T-cell (primary cell): ENCODE results near the gene CRYBA1. TPM values are rescaled to one million over a fixed set of nuclear protein-coding genes. Genes with fewer than 3 reads are reported as not detected.
"Not testable (repeated sequence)": the region's sequence is repeated elsewhere in the genome, so short reads cannot be mapped to it uniquely, and the experiment has no call there.

Experiments used
- ATAC-seq, 4 experiments: fragments of 200-7000 bp in 3 of 4; fragments of 150-1000 bp in 1 of 4; cut with Tn5 transposase; replicated peaks in 1 of 4; 1 replicate in 3 of 4; 2 replicates in 1 of 4; pipeline ENCODE4 v1.10.0; 2021; ENCODE audit warnings: moderate library complexity in 3 of 4, mild to moderate bottlenecking in 2 of 4, moderate number of reproducible peaks in 1 of 4
- CTCF ChIA-PET, 2 donors: fragments of 300-600 bp; sonication (Branson Sonifier 250); formaldehyde crosslinking; loops; one replicate each; lab custom pipeline; 2022; ENCODE audit warnings: antibody characterized with exemption in 2 of 2; lab: Charles Lee
- POLR2A ChIA-PET, 2 donors: fragments of 300-600 bp; sonication (Branson Sonifier 250); formaldehyde crosslinking; loops; one replicate each; lab custom pipeline; 2022; ENCODE audit warnings: antibody characterized with exemption in 2 of 2; lab: Charles Lee
- DNase-seq, 35 experiments: peaks; one replicate each; pipeline versions ENCODE4 v3.0.0 to v3.0.0-alpha.2; 2013 to 2023
- H3K27ac ChIP-seq: one replicate; pipeline ENCODE4 v1.5.1; 2013; ENCODE audit warnings: low read length
- H3K27me3 ChIP-seq, 2 experiments: replicated peaks in 1 of 2; 1 replicate in 1 of 2; 2 replicates in 1 of 2; pipeline versions ENCODE4 v1.6.1 to v1.7.0; 2013; ENCODE audit warnings: low read length in 1 of 2, mixed read lengths in 1 of 2; ENCODE audit not compliant: control insufficient read depth in 2 of 2, insufficient read depth in 2 of 2; ENCODE audit errors: extremely low read depth in 1 of 2
- H3K36me3 ChIP-seq, 2 donors: 1 replicate in 1 of 2; 2 replicates in 1 of 2; pipeline versions ENCODE4 v1.6.1 to v1.7.0; 2013; ENCODE audit warnings: low read length in 1 of 2; ENCODE audit not compliant: control insufficient read depth in 2 of 2, insufficient read depth in 1 of 2; ENCODE audit errors: extremely low read depth in 1 of 2
- H3K4me1 ChIP-seq, 2 experiments: 1 replicate in 1 of 2; 2 replicates in 1 of 2; pipeline versions ENCODE4 v1.6.1 to v1.7.0; 2013; ENCODE audit warnings: low read length in 2 of 2, mixed read lengths in 1 of 2; ENCODE audit not compliant: insufficient read depth in 2 of 2, control insufficient read depth in 1 of 2; ENCODE audit errors: extremely low read depth in 1 of 2
- H3K4me3 ChIP-seq, 2 donors: 1 replicate in 1 of 2; 2 replicates in 1 of 2; pipeline versions ENCODE4 v1.5.1 to v1.7.0; 2013; ENCODE audit warnings: mild to moderate bottlenecking in 2 of 2, low read length in 1 of 2, moderate library complexity in 1 of 2; ENCODE audit not compliant: control insufficient read depth in 1 of 2; ENCODE audit errors: extremely low read depth in 1 of 2
- H3K9me3 ChIP-seq: 2 replicates; pipeline ENCODE4 v1.7.0; 2013
- H3K27ac Mint-ChIP-seq, 2 donors: one replicate each; pipeline ENCODE4 v1.8.0; 2020 to 2021; ENCODE audit warnings: mild to moderate bottlenecking in 2 of 2, mixed read lengths in 2 of 2
- H3K27me3 Mint-ChIP-seq, 2 donors: one replicate each; pipeline ENCODE4 v1.8.0; 2021 to 2022; ENCODE audit warnings: mixed read lengths in 2 of 2
- H3K36me3 Mint-ChIP-seq: one replicate; pipeline ENCODE4 v1.8.0; 2021; ENCODE audit warnings: mixed read lengths
- H3K4me1 Mint-ChIP-seq, 3 donors: one replicate each; pipeline ENCODE4 v1.8.0; 2020 to 2022; ENCODE audit warnings: mixed read lengths in 3 of 3, mild to moderate bottlenecking in 1 of 3
- H3K4me3 Mint-ChIP-seq, 3 donors: one replicate each; pipeline ENCODE4 v1.8.0; 2020 to 2022; ENCODE audit warnings: mild to moderate bottlenecking in 3 of 3, mixed read lengths in 3 of 3, moderate library complexity in 3 of 3
- H3K9me3 Mint-ChIP-seq, 3 donors: one replicate each; pipeline ENCODE4 v1.8.0; 2020 to 2022; ENCODE audit warnings: mixed read lengths in 3 of 3
- WGBS: methylation state at CpG from one replicate; pipeline ENCODE4 v1.1.5; 2013; ENCODE audit warnings: missing lambda C conversion rate; ENCODE audit not compliant: insufficient coverage; 5-methylcytosine and 5-hydroxymethylcytosine counted together
- total RNA-seq, 35 experiments: library from RNA in 6 of 35; stranded (reverse) in 6 of 35; fragments of 120-200 nt in 1 of 35; gene quantifications; one replicate each; pipeline versions ENCODE4 v1.2.1 to v1.2.4 and lab custom pipeline; 2013 to 2026

Gene CRYBA1
- total RNA-seq, 5 donors from 2014 or later (not counting 1 experiment from before 2014, with no cell fraction given) = not detected

- CTCF ChIA-PET = interaction anchor here in 1 of 2 donors (0.7 to 1.0 kb wide), 2 partner anchors 34 to 58 kb away, joined by 3 read pairs; no protein-coding TSS in a partner anchor
- H3K36me3 ChIP-seq = no peaks in the 10 kb centered on the region
- no peaks in the 10 kb centered on the region for H3K36me3 Mint-ChIP-seq
- POLR2A ChIA-PET = no interaction called here
- peaks cover 0 to 4% of the 10 kb centered on the region in 2 experiments for H3K4me1 ChIP-seq
- no peaks in the 10 kb centered on the region for H3K27me3 Mint-ChIP-seq
- peaks cover 0 to 14% of the 10 kb centered on the region in 2 experiments for H3K27me3 ChIP-seq
- ATAC-seq (no peak), DNase-seq (no peak)
- no peaks in the 10 kb centered on the region for H3K9me3 ChIP-seq
- H3K27ac ChIP-seq = no peak overlapping the region
- no peak overlapping the region for H3K27ac Mint-ChIP-seq
- H3K4me3 Mint-ChIP-seq = no peak overlapping the region
- no peak overlapping the region for H3K4me3 ChIP-seq
- peaks cover 6 to 7% (median 6%) of the 10 kb centered on the region in 3 donors for H3K4me1 Mint-ChIP-seq
- WGBS = 86% methylated on average over 1 of the region's 6 CpGs
- no peaks in the 10 kb centered on the region for H3K9me3 Mint-ChIP-seq
Measured at GRCh38 chr17:29216181-29216580, 30.5 kb upstream of the CRYBA1 start.

- Histone ChIP-seq H3K4me3 (no peak overlapping the region), H3K4me1 (peaks cover 0 to 4% of the 10 kb centered on the region in 2 experiments), H3K27me3 (peaks cover 0 to 11% of the 10 kb centered on the region in 2 experiments), H3K27ac (no peak overlapping the region), H3K36me3 (no peaks in the 10 kb centered on the region), H3K9me3 (no peaks in the 10 kb centered on the region)
- no peaks in the 10 kb centered on the region for H3K27me3 Mint-ChIP-seq
- H3K36me3 Mint-ChIP-seq = no peaks in the 10 kb centered on the region
- no peak overlapping the region for H3K4me3 Mint-ChIP-seq
- ATAC-seq (no peak), DNase-seq (no peak)
- H3K9me3 Mint-ChIP-seq = no peaks in the 10 kb centered on the region
- ChIA-PET POLR2A (interaction anchor here in 1 of 2 donors (0.6 kb wide), 1 partner anchor 11 kb away, joined by 3 read pairs; no protein-coding TSS in a partner anchor), CTCF (interaction anchor here (0.6 to 1.0 kb wide), 3 partner anchors 40 to 64 kb away, joined by 3 read pairs; no protein-coding TSS in a partner anchor)
- no peak overlapping the region for H3K27ac Mint-ChIP-seq
- H3K4me1 Mint-ChIP-seq = peaks cover 6 to 7% (median 6%) of the 10 kb centered on the region in 3 donors
- WGBS = 90% methylated on average over 3 of the region's 5 CpGs
Measured at GRCh38 chr17:29216856-29217255, 29.8 kb upstream of the CRYBA1 start.

- CTCF ChIA-PET = interaction anchor here (0.6 to 2.1 kb wide), 16 partner anchors 31 to 1211 kb away, joined by 3 to 20 read pairs (median 4); partner anchors contain the start of gene MYO18A (in 2 of the 2)
- Mint-ChIP-seq H3K27me3 (no peaks in the 10 kb centered on the region), H3K27ac (no peak overlapping the region), H3K9me3 (no peaks in the 10 kb centered on the region), H3K4me3 (no peak overlapping the region), H3K36me3 (no peaks in the 10 kb centered on the region), H3K4me1 (peaks cover 6 to 7% (median 6%) of the 10 kb centered on the region in 3 donors)
- Histone ChIP-seq H3K27ac (no peak overlapping the region), H3K4me3 (no peak overlapping the region), H3K4me1 (peaks cover 0 to 4% of the 10 kb centered on the region in 2 experiments), H3K36me3 (no peaks in the 10 kb centered on the region), H3K9me3 (no peaks in the 10 kb centered on the region), H3K27me3 (peaks cover 0 to 7% of the 10 kb centered on the region in 2 experiments)
- ATAC-seq (peak; percentile 78 to 97 (median 90)), DNase-seq (peak; percentile 21 to 84 (median 54))
- 20% methylated on average over 8 of the region's 14 CpGs for WGBS
- POLR2A ChIA-PET = no interaction called here
Measured at GRCh38 chr17:29219378-29220047, 27.1 kb upstream of the CRYBA1 start.

DNA sequence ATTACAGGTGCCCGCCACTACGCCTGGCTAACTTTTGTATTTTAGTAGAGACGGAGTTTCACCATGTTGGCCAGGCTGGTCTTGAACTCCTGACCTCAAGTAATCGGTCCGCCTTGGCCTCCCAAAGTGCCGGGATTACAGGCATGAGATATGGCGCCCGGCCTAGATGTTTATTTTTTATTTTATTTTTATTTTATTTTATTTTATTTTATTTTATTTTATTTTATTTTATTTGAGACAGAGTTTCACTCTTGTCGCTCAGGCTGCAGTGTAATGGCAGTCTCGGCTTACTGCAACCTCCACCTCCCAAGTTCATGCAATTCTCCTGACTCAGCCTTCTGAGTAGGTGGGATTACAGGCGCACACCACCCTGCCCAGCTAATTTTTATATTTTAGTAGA lies 25.3 kb upstream of the CRYBA1 start:
- H3K4me1 Mint-ChIP-seq, H3K9me3 Mint-ChIP-seq, CTCF ChIA-PET, H3K27me3 Mint-ChIP-seq, ATAC-seq, H3K36me3 Mint-ChIP-seq, H3K27me3 ChIP-seq, H3K4me3 ChIP-seq, H3K9me3 ChIP-seq, H3K4me3 Mint-ChIP-seq, DNase-seq, H3K4me1 ChIP-seq, H3K27ac Mint-ChIP-seq, H3K36me3 ChIP-seq, H3K27ac ChIP-seq: not testable (repeated sequence)
- 100% methylated on average over 2 of the region's 11 CpGs for WGBS
- POLR2A ChIA-PET = interaction anchor here (0.5 to 0.6 kb wide), 2 partner anchors 84 to 282 kb away, joined by 3 read pairs; no protein-coding TSS in a partner anchor

DNA sequence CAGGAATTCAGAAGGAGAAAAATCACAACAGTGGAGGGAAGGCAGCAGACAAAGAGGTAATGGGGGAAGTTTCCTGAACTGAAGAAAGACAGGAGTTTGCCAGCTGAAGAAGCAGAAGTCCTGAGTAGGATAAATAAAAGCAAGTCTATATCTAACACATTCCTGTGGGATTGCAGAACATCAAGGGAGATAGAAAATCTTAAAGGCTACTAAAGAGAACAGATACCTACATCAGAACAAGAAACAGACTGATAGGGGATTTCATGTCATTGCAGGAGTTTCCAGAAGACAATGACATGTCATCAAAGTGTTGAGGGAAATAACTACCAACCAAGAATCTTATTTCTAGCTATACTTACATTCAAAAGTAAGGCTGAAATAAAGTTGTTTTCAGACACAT lies 21.3 kb upstream of the CRYBA1 start:
- Histone ChIP-seq H3K4me1 (no peaks in the 10 kb centered on the region), H3K36me3 (no peaks in the 10 kb centered on the region), H3K9me3 (no peaks in the 10 kb centered on the region), H3K27me3 (no peaks in the 10 kb centered on the region), H3K4me3 (no peak overlapping the region), H3K27ac (no peak overlapping the region)
- Mint-ChIP-seq H3K27me3 (no peaks in the 10 kb centered on the region), H3K27ac (no peak overlapping the region), H3K36me3 (no peaks in the 10 kb centered on the region), H3K4me3 (no peak overlapping the region), H3K4me1 (no peaks in the 10 kb centered on the region), H3K9me3 (no peaks in the 10 kb centered on the region)
- CTCF ChIA-PET = interaction anchor here in 1 of 2 donors (0.6 to 0.8 kb wide), 2 partner anchors 26 to 74 kb away, joined by 3 read pairs; no protein-coding TSS in a partner anchor
- ATAC-seq = no peak
- DNase-seq = no peak
- POLR2A ChIA-PET = no interaction called here

DNA sequence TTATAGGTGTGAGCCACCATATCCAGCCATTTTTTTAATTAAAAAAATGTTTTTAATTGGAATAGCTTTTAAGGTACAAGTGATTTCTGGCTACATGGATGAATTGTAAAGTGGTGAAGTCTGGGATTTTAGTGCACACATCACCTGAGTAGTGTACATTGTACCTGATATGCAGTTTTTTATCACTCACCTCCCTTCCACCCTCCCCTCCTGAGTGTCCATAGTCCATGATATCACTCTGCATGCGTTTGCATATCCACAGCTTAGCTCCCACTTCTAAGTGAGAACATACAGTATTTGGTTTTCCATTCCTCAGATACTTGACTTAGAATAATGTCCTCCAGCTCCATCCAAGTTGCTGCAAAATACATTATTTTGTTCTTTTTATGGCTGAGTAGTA lies 13.4 kb upstream of the CRYBA1 start:
- no peaks in the 10 kb centered on the region for H3K27me3 Mint-ChIP-seq
- H3K27ac Mint-ChIP-seq = no peak overlapping the region
- Histone ChIP-seq H3K27me3 (no peaks in the 10 kb centered on the region), H3K36me3 (no peaks in the 10 kb centered on the region), H3K9me3 (no peaks in the 10 kb centered on the region), H3K27ac (no peak overlapping the region), H3K4me1 (no peaks in the 10 kb centered on the region), H3K4me3 (no peak overlapping the region)
- no peaks in the 10 kb centered on the region for H3K9me3 Mint-ChIP-seq
- CTCF ChIA-PET = interaction anchor here in 1 of 2 donors (0.7 kb wide), 2 partner anchors 21 to 753 kb away, joined by 3 to 4 read pairs; no protein-coding TSS in a partner anchor
- 100% methylated on average over 1 of the region's 1 CpG for WGBS
- ATAC-seq = no peak
- no peaks in the 10 kb centered on the region for H3K4me1 Mint-ChIP-seq
- no peaks in the 10 kb centered on the region for H3K36me3 Mint-ChIP-seq
- no peak for DNase-seq
- no peak overlapping the region for H3K4me3 Mint-ChIP-seq
- POLR2A ChIA-PET = no interaction called here
